KMS-11 (cell line): ENCODE measurements around the gene SPON1.

ENCODE experiments used
- H2AFZ ChIP-seq: fragments of 200-600 bp; sonication (generic); 2 replicates; pipeline ENCODE4 v1.6.1; 2016; ENCODE audit warnings: antibody characterized with exemption, mixed run types, low read depth
- H3K27ac ChIP-seq: fragments of 200-600 bp; sonication (generic); 2 replicates; pipeline ENCODE4 v1.6.1; 2016; ENCODE audit warnings: mild to moderate bottlenecking, mixed run types
- H3K27me3 ChIP-seq: fragments of 200-600 bp; sonication (generic); 2 replicates; pipeline ENCODE4 v1.6.1; 2017; ENCODE audit warnings: mild to moderate bottlenecking, low read depth, mixed run types, moderate library complexity; ENCODE audit not compliant: insufficient read depth
- H3K36me3 ChIP-seq: fragments of 200-600 bp; sonication (generic); 2 replicates; pipeline ENCODE4 v1.6.1; 2017; ENCODE audit warnings: mild to moderate bottlenecking, mixed run types; ENCODE audit not compliant: insufficient read depth
- H3K4me1 ChIP-seq: fragments of 200-600 bp; sonication (generic); 2 replicates; pipeline ENCODE4 v1.6.1; 2016; ENCODE audit warnings: mild to moderate bottlenecking, low read depth, mixed run types; ENCODE audit not compliant: poor library complexity, severe bottlenecking
- H3K4me2 ChIP-seq: fragments of 200-600 bp; sonication (generic); 2 replicates; pipeline ENCODE4 v1.7.0; 2016; ENCODE audit warnings: mild to moderate bottlenecking, mixed run types
- H3K4me3 ChIP-seq: fragments of 200-600 bp; sonication (generic); IDR thresholded peaks from 2 replicates; pipeline ENCODE4 v1.6.1; 2017; ENCODE audit warnings: low read depth, low read length, mixed read lengths; ENCODE audit not compliant: insufficient read depth
- H3K79me2 ChIP-seq: fragments of 200-600 bp; sonication (generic); 2 replicates; pipeline ENCODE4 v1.6.1; 2016; ENCODE audit warnings: low read depth, mixed run types; ENCODE audit not compliant: insufficient read depth
- H3K9ac ChIP-seq: fragments of 200-600 bp; sonication (generic); 2 replicates; pipeline ENCODE4 v1.6.1; 2016; ENCODE audit warnings: mild to moderate bottlenecking, mixed run types
- H4K20me1 ChIP-seq: fragments of 200-600 bp; sonication (generic); 2 replicates; pipeline ENCODE4 v1.6.1; 2016; ENCODE audit warnings: mild to moderate bottlenecking, mixed run types; ENCODE audit not compliant: insufficient read depth
- TF ChIP-seq, protein P1 (sequence below): fragments of 200-600 bp; sonication (generic); conservative IDR thresholded peaks from 2 replicates; pipeline ENCODE4 v1.6.1; 2017; ENCODE audit warnings: low read depth, mild to moderate bottlenecking, antibody characterized with exemption, low read length, moderate library complexity, mixed read lengths

The SPON1 gene

DNA sequence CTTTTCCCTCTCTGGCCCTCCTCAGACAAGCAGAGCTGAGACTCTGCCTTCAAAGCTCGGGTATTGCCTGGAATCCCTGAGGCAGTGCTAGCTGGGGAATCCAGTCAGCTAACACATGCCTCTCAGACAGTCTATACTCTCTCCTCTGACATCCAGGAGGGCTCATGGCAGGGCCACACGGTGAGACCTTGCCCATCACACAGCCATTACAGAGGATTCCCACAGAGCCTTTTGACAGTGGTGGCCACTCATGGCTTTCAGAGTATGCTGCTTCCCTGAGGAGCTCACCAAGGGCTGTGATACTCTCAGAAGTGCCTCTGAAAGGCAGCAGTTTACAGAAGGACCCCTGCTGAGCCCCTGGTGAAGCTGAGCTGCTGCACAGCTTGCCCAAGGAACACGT lies 231.1 kb downstream of the SPON1 start:
- no peak overlapping the region for H3K27ac ChIP-seq
- H3K4me1 ChIP-seq, result peaks cover 16% of the 10 kb centered on the region
- H3K4me2 ChIP-seq, result no peak overlapping the region
- no peak overlapping the region for H3K9ac ChIP-seq
- no peaks in the 10 kb centered on the region for H3K27me3 ChIP-seq
- TF ChIP-seq, protein P1, sequence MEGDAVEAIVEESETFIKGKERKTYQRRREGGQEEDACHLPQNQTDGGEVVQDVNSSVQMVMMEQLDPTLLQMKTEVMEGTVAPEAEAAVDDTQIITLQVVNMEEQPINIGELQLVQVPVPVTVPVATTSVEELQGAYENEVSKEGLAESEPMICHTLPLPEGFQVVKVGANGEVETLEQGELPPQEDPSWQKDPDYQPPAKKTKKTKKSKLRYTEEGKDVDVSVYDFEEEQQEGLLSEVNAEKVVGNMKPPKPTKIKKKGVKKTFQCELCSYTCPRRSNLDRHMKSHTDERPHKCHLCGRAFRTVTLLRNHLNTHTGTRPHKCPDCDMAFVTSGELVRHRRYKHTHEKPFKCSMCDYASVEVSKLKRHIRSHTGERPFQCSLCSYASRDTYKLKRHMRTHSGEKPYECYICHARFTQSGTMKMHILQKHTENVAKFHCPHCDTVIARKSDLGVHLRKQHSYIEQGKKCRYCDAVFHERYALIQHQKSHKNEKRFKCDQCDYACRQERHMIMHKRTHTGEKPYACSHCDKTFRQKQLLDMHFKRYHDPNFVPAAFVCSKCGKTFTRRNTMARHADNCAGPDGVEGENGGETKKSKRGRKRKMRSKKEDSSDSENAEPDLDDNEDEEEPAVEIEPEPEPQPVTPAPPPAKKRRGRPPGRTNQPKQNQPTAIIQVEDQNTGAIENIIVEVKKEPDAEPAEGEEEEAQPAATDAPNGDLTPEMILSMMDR, result no peak
- no peaks in the 10 kb centered on the region for H3K79me2 ChIP-seq
- H3K36me3 ChIP-seq, result no peaks in the 10 kb centered on the region
- H2AFZ ChIP-seq, result no peak overlapping the region
- H3K4me3 ChIP-seq, result no peak overlapping the region
- H4K20me1 ChIP-seq, result no peaks in the 10 kb centered on the region

DNA sequence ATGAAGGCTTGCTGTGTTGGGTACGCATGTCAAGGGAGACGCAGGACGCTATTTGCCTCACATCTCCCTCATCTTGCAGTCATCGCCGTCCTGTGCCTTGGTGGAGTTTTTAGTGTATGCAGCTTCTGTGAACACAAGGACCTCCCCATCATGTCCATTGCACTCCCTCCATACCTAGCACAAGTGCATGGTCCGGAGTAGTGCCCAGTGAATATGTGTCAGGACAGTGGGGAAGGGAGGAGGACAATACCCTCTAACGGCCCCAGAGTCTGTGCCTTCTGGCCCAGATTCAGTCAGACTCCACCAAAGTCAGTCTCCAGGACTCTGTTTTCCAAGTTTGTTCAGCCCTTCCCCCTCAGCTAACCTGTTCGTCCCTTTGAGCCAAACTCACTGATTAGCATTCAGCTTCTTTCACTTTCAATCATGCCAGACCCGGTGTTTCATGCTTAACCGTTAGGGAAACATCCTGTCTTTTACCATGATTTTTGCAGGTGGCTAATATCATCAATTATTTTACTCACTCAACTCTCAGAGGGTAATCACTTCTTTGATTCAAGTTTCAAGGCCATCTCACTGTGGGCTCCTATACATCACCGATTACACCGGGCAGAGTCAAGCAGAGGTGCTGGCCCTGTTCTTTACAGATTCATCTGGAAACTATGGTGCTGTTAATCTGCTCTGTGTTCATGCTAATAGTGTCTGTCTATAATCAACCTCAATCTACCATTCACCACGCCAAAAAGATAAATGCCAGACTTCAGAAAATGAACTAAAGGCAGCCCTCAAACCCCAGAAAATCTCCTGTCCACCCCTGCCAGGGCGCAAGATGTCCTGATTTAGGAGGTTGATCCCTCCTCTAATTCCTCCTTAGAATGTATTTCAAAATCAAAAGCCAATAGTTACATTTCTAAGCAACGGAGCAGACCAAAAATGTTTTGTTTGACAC lies 240.0 kb downstream of the SPON1 start:
- Histone ChIP-seq H3K4me2 (peak overlapping the region; percentile 53), H3K4me3 (no peak overlapping the region), H3K27ac (peak overlapping the region; percentile 16; the same call in 1 of the 2 replicates), H3K36me3 (no peaks in the 10 kb centered on the region), H3K9ac (peak overlapping the region; percentile 22; the same call in 1 of the 2 replicates), H2AFZ (peak overlapping the region; percentile 84), H3K4me1 (peaks cover 21% of the 10 kb centered on the region), H4K20me1 (no peaks in the 10 kb centered on the region), H3K79me2 (no peaks in the 10 kb centered on the region), H3K27me3 (no peaks in the 10 kb centered on the region)
- TF ChIP-seq, protein P1, result no peak

DNA sequence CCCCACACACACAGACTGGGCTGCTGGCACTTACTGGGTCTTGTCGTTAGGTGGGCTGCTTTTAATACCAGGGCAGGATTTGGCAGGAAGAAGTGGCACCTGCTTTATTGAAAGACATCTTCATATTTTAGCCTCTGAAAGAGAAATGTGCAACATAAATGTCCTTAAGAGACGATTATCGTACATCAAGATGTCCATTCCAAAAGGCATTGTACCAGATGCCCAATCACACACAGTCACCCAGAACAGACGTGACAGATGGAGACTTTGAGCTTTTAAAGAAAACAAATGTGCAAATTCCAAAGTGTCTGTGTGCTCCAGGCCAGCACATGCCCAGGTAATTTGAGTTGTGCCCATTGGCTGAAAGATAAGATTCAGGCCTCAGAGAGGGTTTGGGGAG lies 240.8 kb downstream of the SPON1 start:
- no peak overlapping the region for H3K9ac ChIP-seq
- no peaks in the 10 kb centered on the region for H3K27me3 ChIP-seq
- peak overlapping the region; percentile 84; the same call in 1 of the 2 replicates for H2AFZ ChIP-seq
- no peaks in the 10 kb centered on the region for H4K20me1 ChIP-seq
- H3K4me2 ChIP-seq, result peak overlapping the region; percentile 53; the same call in 1 of the 2 replicates
- no peak overlapping the region for H3K4me3 ChIP-seq
- H3K79me2 ChIP-seq, result no peaks in the 10 kb centered on the region
- peaks cover 21% of the 10 kb centered on the region for H3K4me1 ChIP-seq
- TF ChIP-seq, protein P1, result no peak
- H3K27ac ChIP-seq, result no peak overlapping the region
- H3K36me3 ChIP-seq, result no peaks in the 10 kb centered on the region

DNA sequence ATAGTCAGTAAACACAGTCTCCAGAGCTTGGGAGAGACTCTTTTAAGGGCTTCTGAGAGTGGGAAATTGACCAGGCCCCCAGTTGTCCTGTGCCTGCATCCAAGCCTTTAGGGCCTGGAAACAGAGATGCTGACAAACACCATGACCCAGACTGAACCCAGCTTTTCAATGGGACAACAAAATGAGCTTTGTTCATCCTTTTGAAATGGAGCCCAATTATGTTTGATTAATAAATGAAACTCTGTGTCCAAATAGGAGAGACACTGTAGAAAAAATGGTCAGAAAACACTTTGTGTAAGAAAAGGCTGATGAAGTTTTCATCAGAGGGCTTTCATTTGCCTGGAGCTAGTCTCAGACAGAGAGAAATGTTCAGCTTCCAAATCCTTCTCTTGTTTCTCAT lies 250.5 kb downstream of the SPON1 start:
- Histone ChIP-seq H4K20me1 (no peaks in the 10 kb centered on the region), H3K4me2 (no peak overlapping the region), H3K4me1 (no peaks in the 10 kb centered on the region), H3K36me3 (no peaks in the 10 kb centered on the region), H3K9ac (no peak overlapping the region), H2AFZ (no peak overlapping the region), H3K27me3 (no peaks in the 10 kb centered on the region), H3K4me3 (no peak overlapping the region), H3K79me2 (no peaks in the 10 kb centered on the region), H3K27ac (no peak overlapping the region)
- TF ChIP-seq, protein P1, result no peak
